K562 (cell line): ENCODE results near the gene IRF2BP2. TPM values are rescaled to one million over a fixed set of nuclear protein-coding genes. Genes with fewer than 3 reads are reported as not detected.

Source experiments
- ATAC-seq: fragments of 200-7000 bp; cut with Tn5 transposase; 3 replicates; pipeline ENCODE4 v1.9.1; 2020; ENCODE audit warnings: moderate library complexity
- BruUV-seq: library from RNA; stranded (reverse); fragments of 400-500 nt; replicated peaks from 2 replicates; lab custom pipeline; 2021; lab: Mats Ljungman, UMichigan
- CTCF ChIA-PET: fragments of 300-600 bp; formaldehyde crosslinking; extraction: SDS; loops from one replicate; lab custom pipeline; 2021; ENCODE audit warnings: low intra/inter-chr PET ratio; lab: Yijun Ruan, JAX
- POLR2A ChIA-PET: fragments of 300-600, 350-650 bp; sonication (Branson Sonifier 250); formaldehyde crosslinking; extraction: SDS; loops from one replicate; lab custom pipeline; 2021; ENCODE audit warnings: antibody characterized with exemption, inconsistent platforms; lab: Yijun Ruan, JAX
- DNase-seq, 4 experiments: peaks; one replicate each; pipeline versions ENCODE4 v3.0.0 to v3.0.0-alpha.2; 2011 to 2018; ENCODE audit warnings: low spot score in 3 of 4, mixed read lengths in 3 of 4; ENCODE audit errors: extremely low read depth in 1 of 4
- FAIRE-seq: peaks from 2 replicates; lab custom pipeline; 2011; peaks lifted over from hg19 to GRCh38; lab: Jason Lieb, UNC
- H2AFZ ChIP-seq: 2 replicates; pipeline ENCODE4 v1.6.0; 2011; ENCODE audit warnings: low read depth, low read length, control low read depth, inconsistent platforms
- H3K27ac ChIP-seq: fragments of 200-600 bp; 3 replicates; pipeline ENCODE4 v1.8.0; 2011; ENCODE audit warnings: low read depth, mild to moderate bottlenecking, control low read depth, inconsistent platforms, low read length, moderate library complexity, mixed read lengths; ENCODE audit errors: extremely low read depth
- H3K27me3 ChIP-seq, 2 experiments: fragments of 300-600 bp in 1 of 2; 2 replicates in 1 of 2; 3 replicates in 1 of 2; pipeline versions ENCODE4 v1.6.0 to v1.8.0; 2011; ENCODE audit warnings: inconsistent platforms in 2 of 2, low read length in 2 of 2, mild to moderate bottlenecking in 1 of 2, mixed read lengths in 1 of 2, moderate library complexity in 1 of 2; ENCODE audit not compliant: control insufficient read depth in 2 of 2, insufficient read depth in 2 of 2
- H3K36me3 ChIP-seq: fragments of 300-600 bp; 3 replicates; pipeline ENCODE4 v1.8.0; 2011; ENCODE audit warnings: mild to moderate bottlenecking, low read length, inconsistent platforms; ENCODE audit not compliant: control insufficient read depth, insufficient read depth
- H3K4me1 ChIP-seq, 2 experiments: fragments of 200-600 bp in 1 of 2; replicated peaks in 1 of 2; 2 replicates in 1 of 2; 3 replicates in 1 of 2; pipeline versions ENCODE4 v1.5.1 to v1.8.0; 2011; ENCODE audit warnings: inconsistent platforms in 2 of 2, low read length in 2 of 2, mild to moderate bottlenecking in 1 of 2, mixed read lengths in 1 of 2, moderate library complexity in 1 of 2; ENCODE audit not compliant: control insufficient read depth in 2 of 2, insufficient read depth in 2 of 2
- H3K4me2 ChIP-seq: 2 replicates; pipeline ENCODE4 v1.6.1; 2011; ENCODE audit warnings: low read length, control low read depth, inconsistent platforms, mixed read lengths; ENCODE audit not compliant: insufficient read depth
- H3K4me3 ChIP-seq: fragments of 200-600 bp; sonication (generic), shearing (Covaris generic); 2 replicates; pipeline ENCODE4 v1.5.1; 2016; ENCODE audit warnings: control low read depth, inconsistent platforms
- H3K79me2 ChIP-seq: fragments of 200-600 bp; 3 replicates; pipeline ENCODE4 v1.8.0; 2011; ENCODE audit warnings: low read length, inconsistent platforms; ENCODE audit not compliant: control insufficient read depth, insufficient read depth
- H3K9ac ChIP-seq, 2 experiments: 2 replicates each; pipeline versions ENCODE4 v1.6.0 to v1.6.1; 2011; ENCODE audit warnings: low read depth in 2 of 2, low read length in 2 of 2, control low read depth in 1 of 2, inconsistent platforms in 1 of 2, mild to moderate bottlenecking in 1 of 2, mixed read lengths in 1 of 2; ENCODE audit not compliant: insufficient read depth in 1 of 2
- H3K9me1 ChIP-seq: one replicate; pipeline ENCODE4 v1.6.0; 2011; ENCODE audit warnings: inconsistent platforms, mild to moderate bottlenecking, low read length, moderate library complexity; ENCODE audit not compliant: control insufficient read depth, insufficient read depth
- H3K9me3 ChIP-seq: replicated peaks from 2 replicates; pipeline ENCODE4 v1.5.1; 2011; ENCODE audit warnings: low read depth, low read length, inconsistent platforms; ENCODE audit not compliant: control insufficient read depth, insufficient read depth
- H4K20me1 ChIP-seq: replicated peaks from 2 replicates; pipeline ENCODE4 v1.6.1; 2011; ENCODE audit warnings: low read length, inconsistent platforms, mixed read lengths; ENCODE audit not compliant: control insufficient read depth, insufficient read depth
- ARID2 ChIP-seq: fragments of 450-650 bp; IDR thresholded peaks from 2 replicates; pipeline ENCODE4 v1.6.1; 2017; ENCODE audit warnings: antibody characterized with exemption, mild to moderate bottlenecking
- BMI1 ChIP-seq: fragments of 150-350 bp; IDR thresholded peaks from 2 replicates; pipeline ENCODE4 v1.6.1; 2014; ENCODE audit warnings: low read length
- CBX2 ChIP-seq: fragments of 200-600 bp; sonication (generic); IDR thresholded peaks from one replicate; pipeline ENCODE4 v1.6.1; 2012; ENCODE audit warnings: mild to moderate bottlenecking, low read length, inconsistent platforms; ENCODE audit not compliant: insufficient read depth, poor library complexity, severe bottlenecking
- FOXJ2 ChIP-seq: fragments of 200-800 bp; sonication (Bioruptor generic); IDR thresholded peaks from 2 replicates; pipeline ENCODE4 v1.6.1; 2016; ENCODE audit warnings: missing genetic modification characterization, missing compliant biosample characterization
- GTF2B ChIP-seq: IDR thresholded peaks from 2 replicates; pipeline ENCODE4 v1.6.1; 2011; ENCODE audit not compliant: insufficient read length; ENCODE audit errors: extremely low read depth
- HNRNPH1 ChIP-seq: fragments of 200-400 bp; formaldehyde crosslinking; optimal IDR thresholded peaks from 2 replicates; pipeline ENCODE3; 2017; ENCODE audit warnings: low read depth, mild to moderate bottlenecking, low read length, moderate library complexity
- PRPF4 ChIP-seq: fragments of 200-400 bp; formaldehyde crosslinking; IDR thresholded peaks from one replicate; pipeline ENCODE4 v1.6.1; 2017; ENCODE audit warnings: low read length, low read depth, mild to moderate bottlenecking; ENCODE audit not compliant: insufficient read depth, poor library complexity, severe bottlenecking
- PTBP1 ChIP-seq: fragments of 200-400 bp; formaldehyde crosslinking; IDR thresholded peaks from 2 replicates; pipeline ENCODE4 v1.6.1; 2017; ENCODE audit warnings: low read depth, low read length
- SRSF3 ChIP-seq: fragments of 200-400 bp; formaldehyde crosslinking; IDR thresholded peaks from 2 replicates; pipeline ENCODE4 v1.6.1; 2016; ENCODE audit warnings: mild to moderate bottlenecking, low read length, moderate library complexity; ENCODE audit not compliant: insufficient read depth
- ZBED1 ChIP-seq: IDR thresholded peaks from 2 replicates; pipeline ENCODE4 v1.6.1; 2014
- ZNF354B ChIP-seq: fragments of 250-450 bp; sonication (Bioruptor Pico); IDR thresholded peaks from 2 replicates; pipeline ENCODE4 v1.4.0; 2020
- ZNF584 ChIP-seq: fragments of 200-800 bp; sonication (Bioruptor generic); IDR thresholded peaks from 2 replicates; pipeline ENCODE4 v1.6.1; 2016; ENCODE audit warnings: low read depth, mild to moderate bottlenecking, missing genetic modification characterization, missing compliant biosample characterization
- ZNF766 ChIP-seq: fragments of 200-800 bp; sonication (Bioruptor generic); conservative IDR thresholded peaks from 2 replicates; pipeline ENCODE4 v1.6.1; 2016; ENCODE audit warnings: missing genetic modification characterization, missing compliant biosample characterization
- WGBS: fragments of 100-300 bp; shearing (Covaris generic); methylation state at CpG from one replicate; pipeline ENCODE4 v1.1.6; 2016; ENCODE audit warnings: low coverage, mixed read lengths; ENCODE audit not compliant: insufficient coverage; ENCODE audit errors: missing lambda C conversion rate; 5-methylcytosine and 5-hydroxymethylcytosine counted together
- in situ Hi-C: fragments of 300-500 bp; cut with MboI; formaldehyde crosslinking; loops from 4 replicates; pipeline ENCODE4 v1.15.0; 2018; ENCODE audit warnings: inconsistent platforms, mixed read lengths
- intact Hi-C: fragments of 100-400 bp; cut with micrococcal nuclease; formaldehyde crosslinking; loops from 2 replicates; pipeline ENCODE4 v1.14.2; 2022
- polyA plus RNA-seq, 8 experiments: library from polyadenylated mRNA; depleted of rRNA in 4 of 8; stranded (reverse) in 5 of 8; unstranded in 3 of 8; fragments of >200 nt; fragmentation: Nextera tagmentation in 2 of 8; fragmentation: Illumina TruSeq in 1 of 8; extraction: Ambion mirVana in 2 of 8; extraction: Trizol in 1 of 8; gene quantifications; 2 replicates each; pipeline versions ENCODE4 v1.2.1 to v1.2.3, GENCODE V29; 2011 to 2014; ENCODE audit warnings: inconsistent platforms in 1 of 8, missing spikeins in 1 of 8
- total RNA-seq, 7 experiments: library from RNA; depleted of rRNA in 6 of 7; stranded (reverse); fragments of >200 nt in 6 of 7; fragmentation: Illumina TruSeq in 2 of 7; extraction: Trizol in 2 of 7; gene quantifications; 2 replicates each; pipeline versions ENCODE4 v1.2.1 to v1.2.3, GENCODE V29; 2011 to 2021; ENCODE audit warnings: low replicate concordance in 1 of 7
- TF ChIP-seq, protein P1 (sequence below): sonication (generic); formaldehyde crosslinking; IDR thresholded peaks from 2 replicates; pipeline ENCODE4 v1.8.1; 2023; ENCODE audit warnings: mild to moderate bottlenecking, missing genetic modification reagents
- TF ChIP-seq, protein P2 (sequence below), 2 experiments: fragments of 250-450 bp in 1 of 2; fragments of 450-650 bp in 1 of 2; sonication (Bioruptor Pico) in 1 of 2; IDR thresholded peaks; 2 replicates each; pipeline versions ENCODE4 v1.6.1 to v1.8.0; 2016 to 2021; ENCODE audit warnings: mild to moderate bottlenecking in 2 of 2, moderate library complexity in 2 of 2, missing compliant biosample characterization in 1 of 2, missing genetic modification characterization in 1 of 2

Gene IRF2BP2
- total and polyA plus RNA-seq, 9 of the 15 experiments (the other 6 are each of a cell fraction or from before 2014, with no cell fraction given), result 7.7 to 68.6 (median 22.1) TPM

- H2AFZ ChIP-seq, result peak overlapping the region; percentile 57
- no peaks in the 10 kb centered on the region for H3K9me1 ChIP-seq
- H3K27ac ChIP-seq, result no peak overlapping the region
- no peak for ATAC-seq
- no peak overlapping the region for H3K9ac ChIP-seq
- ChIA-PET CTCF (no interaction called here), POLR2A (interaction anchor here (0.6 to 4.9 kb wide), 7 partner anchors 9 to 527 kb away, joined by 3 to 37 read pairs (median 4); no protein-coding TSS in a partner anchor)
- DNase-seq, result no peak
- no peak overlapping the region for H3K4me2 ChIP-seq
- BruUV-seq, result no TSS peak
- in situ Hi-C loops (no loop called here), intact Hi-C loops (no loop called here)
- H3K79me2 ChIP-seq, result no peaks in the 10 kb centered on the region
- H4K20me1 ChIP-seq, result no peaks in the 10 kb centered on the region
- no peaks in the 10 kb centered on the region for H3K36me3 ChIP-seq
- peaks cover 31 to 54% of the 10 kb centered on the region in 2 experiments for H3K4me1 ChIP-seq
- no peak overlapping the region for H3K4me3 ChIP-seq
- FAIRE-seq, result no peak
- no peaks in the 10 kb centered on the region for H3K9me3 ChIP-seq
- no peaks in the 10 kb centered on the region for H3K27me3 ChIP-seq
- 70% methylated on average over 4 of the region's 4 CpGs for WGBS
- TF ChIP-seq ZNF354B (CRISPR knock-in tag), result no peak
- TF ChIP-seq ARID2, result no peak
- no peak for TF ChIP-seq PRPF4
- TF ChIP-seq CBX2, result no peak
- no peak for TF ChIP-seq HNRNPH1
- no peak for TF ChIP-seq SRSF3
- no peak for TF ChIP-seq GTF2B
- TF ChIP-seq, protein P1, sequence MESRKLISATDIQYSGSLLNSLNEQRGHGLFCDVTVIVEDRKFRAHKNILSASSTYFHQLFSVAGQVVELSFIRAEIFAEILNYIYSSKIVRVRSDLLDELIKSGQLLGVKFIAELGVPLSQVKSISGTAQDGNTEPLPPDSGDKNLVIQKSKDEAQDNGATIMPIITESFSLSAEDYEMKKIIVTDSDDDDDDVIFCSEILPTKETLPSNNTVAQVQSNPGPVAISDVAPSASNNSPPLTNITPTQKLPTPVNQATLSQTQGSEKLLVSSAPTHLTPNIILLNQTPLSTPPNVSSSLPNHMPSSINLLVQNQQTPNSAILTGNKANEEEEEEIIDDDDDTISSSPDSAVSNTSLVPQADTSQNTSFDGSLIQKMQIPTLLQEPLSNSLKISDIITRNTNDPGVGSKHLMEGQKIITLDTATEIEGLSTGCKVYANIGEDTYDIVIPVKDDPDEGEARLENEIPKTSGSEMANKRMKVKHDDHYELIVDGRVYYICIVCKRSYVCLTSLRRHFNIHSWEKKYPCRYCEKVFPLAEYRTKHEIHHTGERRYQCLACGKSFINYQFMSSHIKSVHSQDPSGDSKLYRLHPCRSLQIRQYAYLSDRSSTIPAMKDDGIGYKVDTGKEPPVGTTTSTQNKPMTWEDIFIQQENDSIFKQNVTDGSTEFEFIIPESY, result no peak
- TF ChIP-seq ZNF766 (CRISPR knock-in tag), result 0 out of 2 replicates have a peak, but pooled peaks have one; percentile 2
- TF ChIP-seq, protein P2, sequence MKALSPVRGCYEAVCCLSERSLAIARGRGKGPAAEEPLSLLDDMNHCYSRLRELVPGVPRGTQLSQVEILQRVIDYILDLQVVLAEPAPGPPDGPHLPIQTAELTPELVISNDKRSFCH (CRISPR knock-in tag; IDR thresholded peaks at IDR 0.05), result no peak
- TF ChIP-seq, protein P2 (tag; IDR thresholded peaks at IDR 0.05), result 0 out of 2 replicates have a peak, but pooled peaks have one; percentile 16
- TF ChIP-seq PTBP1, result no peak
- peak; percentile 51; the same call in 1 of the 2 replicates for TF ChIP-seq FOXJ2 (tag)
- no peak for TF ChIP-seq ZBED1
- TF ChIP-seq BMI1, result no peak
- TF ChIP-seq ZNF584 (CRISPR knock-in tag), result 0 out of 2 replicates have a peak, but pooled peaks have one; percentile 4
Observed at GRCh38 chr1:234556245-234556943, 53.6 kb downstream of the IRF2BP2 start.
